GM23248 (cell line): ENCODE data around the gene WDR4. TPM values are rescaled to one million over a fixed set of nuclear protein-coding genes. Genes with fewer than 3 reads are reported as not detected.
"Not testable (repeated sequence)": the region's sequence is repeated elsewhere in the genome, so short reads cannot be mapped to it uniquely, and the experiment has no call there.

Experiments
- DNase-seq: peaks from one replicate; pipeline ENCODE4 v3.0.0-alpha.2; 2015
- H2AFZ ChIP-seq: fragments of 200-600 bp; sonication (generic); 2 replicates; pipeline ENCODE4 v1.6.1; 2016; ENCODE audit warnings: antibody characterized with exemption
- H3F3A ChIP-seq: fragments of 200-600 bp; sonication (generic); 2 replicates; pipeline ENCODE4 v1.6.1; 2016; ENCODE audit warnings: mild to moderate bottlenecking, antibody characterized with exemption, mixed run types; ENCODE audit not compliant: insufficient read depth
- H3K27ac ChIP-seq: fragments of 200-600 bp; sonication (generic); 2 replicates; pipeline ENCODE4 v1.5.1; 2016; ENCODE audit warnings: mild to moderate bottlenecking
- H3K27me3 ChIP-seq: fragments of 200-600 bp; sonication (generic); replicated peaks from 2 replicates; pipeline ENCODE4 v1.6.1; 2016; ENCODE audit warnings: mild to moderate bottlenecking; ENCODE audit not compliant: insufficient read depth
- H3K36me3 ChIP-seq: fragments of 200-600 bp; sonication (generic); 2 replicates; pipeline ENCODE4 v1.6.1; 2016; ENCODE audit warnings: low read depth, mild to moderate bottlenecking
- H3K4me1 ChIP-seq: fragments of 200-600 bp; sonication (generic); 2 replicates; pipeline ENCODE4 v1.6.1; 2016; ENCODE audit warnings: mild to moderate bottlenecking; ENCODE audit not compliant: insufficient read depth
- H3K4me2 ChIP-seq: fragments of 200-600 bp; sonication (generic); one replicate; pipeline ENCODE4 v1.6.1; 2016; ENCODE audit warnings: mild to moderate bottlenecking; ENCODE audit not compliant: unreplicated experiment
- H3K4me3 ChIP-seq: fragments of 200-600 bp; sonication (generic); 2 replicates; pipeline ENCODE4 v1.5.1; 2016; ENCODE audit warnings: mild to moderate bottlenecking
- H3K79me2 ChIP-seq: fragments of 200-600 bp; sonication (generic); 2 replicates; pipeline ENCODE4 v1.6.1; 2016; ENCODE audit warnings: mild to moderate bottlenecking; ENCODE audit not compliant: insufficient read depth
- H3K9ac ChIP-seq: fragments of 200-600 bp; sonication (generic); 2 replicates; pipeline ENCODE4 v1.6.1; 2016; ENCODE audit warnings: mild to moderate bottlenecking
- H3K9me2 ChIP-seq: fragments of 200-600 bp; sonication (generic); 2 replicates; pipeline ENCODE4 v1.6.1; 2016; ENCODE audit warnings: mixed run types, mild to moderate bottlenecking, moderate library complexity; ENCODE audit not compliant: insufficient read depth
- H3K9me3 ChIP-seq: fragments of 200-600 bp; sonication (generic); one replicate; pipeline ENCODE4 v1.6.1; 2017; ENCODE audit warnings: low read depth
- H4K20me1 ChIP-seq: fragments of 200-600 bp; sonication (generic); 2 replicates; pipeline ENCODE4 v1.6.0; 2016; ENCODE audit not compliant: insufficient read depth
- EZH2 ChIP-seq: fragments of 200-600 bp; sonication (generic); IDR thresholded peaks from 2 replicates; pipeline ENCODE4 v1.6.1; 2018; ENCODE audit warnings: antibody characterized with exemption, mild to moderate bottlenecking; ENCODE audit not compliant: insufficient read depth, poor library complexity, severe bottlenecking
- EZH2phosphoT487 ChIP-seq: fragments of 200-600 bp; sonication (generic); IDR thresholded peaks from 2 replicates; pipeline ENCODE4 v1.6.1; 2018; ENCODE audit warnings: antibody characterized with exemption, moderate library complexity, mild to moderate bottlenecking, low read depth; ENCODE audit not compliant: insufficient read depth
- WGBS, 2 experiments: methylation state at CpG; one replicate each; pipeline ENCODE4 v1.1.6; 2015 to 2017; ENCODE audit warnings: low lambda C conversion rate in 2 of 2, low coverage in 1 of 2; ENCODE audit errors: missing lambda C conversion rate in 2 of 2; 5-methylcytosine and 5-hydroxymethylcytosine counted together
- in situ Hi-C: fragments of 300-500 bp; cut with MboI; formaldehyde crosslinking; loops from 2 replicates; pipeline ENCODE4 v1.15.0; 2020
- polyA plus RNA-seq: library from polyadenylated mRNA; unstranded; fragments of >200 nt; fragmentation: Nextera tagmentation; extraction: Ambion mirVana; gene quantifications from 2 replicates; pipeline ENCODE4 v1.2.1, GENCODE V29; 2016
- total RNA-seq: library from RNA; depleted of rRNA; stranded (reverse); fragments of >200 nt; shearing (Covaris generic); gene quantifications from 2 replicates; pipeline ENCODE4 v1.2.3, GENCODE V29; 2014

WDR4 gene
- total and polyA plus RNA-seq, 2 experiments from 2014 or later = 11.9 to 13.5 TPM

- DNase-seq = peak; percentile 32
- H3K4me1 ChIP-seq = no peaks in the 10 kb centered on the region
- H3K79me2 ChIP-seq = peaks cover 7% of the 10 kb centered on the region
- H3K9ac ChIP-seq = no peak overlapping the region
- H3K9me3 ChIP-seq = no peaks in the 10 kb centered on the region
- no peaks in the 10 kb centered on the region for H3K9me2 ChIP-seq
- TF ChIP-seq EZH2 (no peak), EZH2phosphoT487 (no peak)
- 83 to 85% methylated on average over 19 to 21 of the region's 21 CpGs for WGBS, 2 experiments
- in situ Hi-C loops = no loop called here
- no peaks in the 10 kb centered on the region for H3F3A ChIP-seq
- no peak overlapping the region for H3K4me2 ChIP-seq
- no peak overlapping the region for H2AFZ ChIP-seq
- H3K36me3 ChIP-seq = peaks cover 12% of the 10 kb centered on the region; the same call in 1 of the 2 replicates
- H3K27ac ChIP-seq = no peak overlapping the region
- H4K20me1 ChIP-seq = no peaks in the 10 kb centered on the region
- H3K4me3 ChIP-seq = no peak overlapping the region
- no peaks in the 10 kb centered on the region for H3K27me3 ChIP-seq
Measured at GRCh38 chr21:42850866-42851391, 28.4 kb downstream of the WDR4 start.

GRCh38 chr21:42850463-42850862 lies 28.9 kb downstream of the WDR4 start:
- Histone ChIP-seq H3K36me3 (peaks cover 8% of the 10 kb centered on the region; the same call in 1 of the 2 replicates), H3K27ac (no peak overlapping the region), H3K79me2 (peaks cover 9% of the 10 kb centered on the region), H3K4me1 (no peaks in the 10 kb centered on the region), H3K4me3 (no peak overlapping the region), H4K20me1 (no peaks in the 10 kb centered on the region), H3K4me2 (no peak overlapping the region), H2AFZ (no peak overlapping the region), H3K9ac (no peak overlapping the region), H3K9me2 (no peaks in the 10 kb centered on the region), H3K9me3 (no peaks in the 10 kb centered on the region), H3K27me3 (no peaks in the 10 kb centered on the region), H3F3A (no peaks in the 10 kb centered on the region)
- no peak for TF ChIP-seq EZH2
- no peak for TF ChIP-seq EZH2phosphoT487
- no peak for DNase-seq
- 92 to 93% methylated on average over 10 of the region's 10 CpGs for WGBS, 2 experiments
- in situ Hi-C loops = no loop called here

GRCh38 chr21:42849759-42850412 lies 29.5 kb downstream of the WDR4 start:
- no peaks in the 10 kb centered on the region for H4K20me1 ChIP-seq
- H3K36me3 ChIP-seq = peaks cover 3% of the 10 kb centered on the region; the same call in 1 of the 2 replicates
- no peak for DNase-seq
- H3K4me1 ChIP-seq = no peaks in the 10 kb centered on the region
- H3F3A ChIP-seq = no peaks in the 10 kb centered on the region
- no peaks in the 10 kb centered on the region for H3K9me2 ChIP-seq
- 91 to 94% methylated on average over 27 to 29 of the region's 29 CpGs for WGBS, 2 experiments
- no peaks in the 10 kb centered on the region for H3K9me3 ChIP-seq
- H3K27me3 ChIP-seq = no peaks in the 10 kb centered on the region
- H3K27ac ChIP-seq = no peak overlapping the region
- no peak overlapping the region for H3K9ac ChIP-seq
- H3K79me2 ChIP-seq = peaks cover 13% of the 10 kb centered on the region
- TF ChIP-seq EZH2 (no peak), EZH2phosphoT487 (no peak)
- in situ Hi-C loops = no loop called here
- H2AFZ ChIP-seq = no peak overlapping the region
- H3K4me3 ChIP-seq = no peak overlapping the region
- H3K4me2 ChIP-seq = no peak overlapping the region

- Histone ChIP-seq H3K9ac (no peak overlapping the region), H3K27ac (no peak overlapping the region), H3K9me3 (no peaks in the 10 kb centered on the region), H3K4me3 (no peak overlapping the region), H3K4me1 (no peaks in the 10 kb centered on the region), H3K36me3 (peaks cover 6% of the 10 kb centered on the region; the same call in 1 of the 2 replicates), H3K79me2 (peaks cover 16% of the 10 kb centered on the region), H3K4me2 (no peak overlapping the region), H3K9me2 (no peaks in the 10 kb centered on the region), H3K27me3 (no peaks in the 10 kb centered on the region), H3F3A (no peaks in the 10 kb centered on the region), H2AFZ (no peak overlapping the region), H4K20me1 (no peaks in the 10 kb centered on the region)
- TF ChIP-seq EZH2 (no peak), EZH2phosphoT487 (no peak)
- in situ Hi-C loops = no loop called here
- no peak for DNase-seq
- WGBS, 2 experiments = 79 to 86% methylated on average over 25 to 54 of the region's 54 CpGs
Measured at GRCh38 chr21:42848932-42849758, 30.2 kb downstream of the WDR4 start.

- peaks cover 24% of the 10 kb centered on the region for H3K79me2 ChIP-seq
- H3K9me3 ChIP-seq, in situ Hi-C loops, H3K9ac ChIP-seq, H3K36me3 ChIP-seq, H3F3A ChIP-seq, DNase-seq, H4K20me1 ChIP-seq, H3K9me2 ChIP-seq, H3K27ac ChIP-seq, H3K4me2 ChIP-seq, H3K4me3 ChIP-seq, H3K4me1 ChIP-seq, H2AFZ ChIP-seq, H3K27me3 ChIP-seq: not testable (repeated sequence)
- 95 to 96% methylated on average over 14 to 81 of the region's 95 CpGs for WGBS, 2 experiments
Measured at GRCh38 chr21:42848144-42848931, 31.0 kb downstream of the WDR4 start.
